GM12801 (cell line): ENCODE data around the gene TNFAIP8L3.

Experiments used
- CTCF ChIP-seq: IDR thresholded peaks from one replicate; pipeline ENCODE4 v1.5.1; 2011; ENCODE audit warnings: control low read depth; ENCODE audit not compliant: insufficient read length; ENCODE audit errors: extremely low read depth

The TNFAIP8L3 gene

GRCh38 chr15:51133140-51133765 is 38.5 kb upstream of the TNFAIP8L3 start:
- TF ChIP-seq CTCF: no peak

- no peak for TF ChIP-seq CTCF
Observed at GRCh38 chr15:51132384-51133139, 37.9 kb upstream of the TNFAIP8L3 start.

GRCh38 chr15:51131596-51132290 is 37.0 kb upstream of the TNFAIP8L3 start:
- TF ChIP-seq CTCF: no peak

GRCh38 chr15:51130344-51130743 is 35.6 kb upstream of the TNFAIP8L3 start:
- no peak for TF ChIP-seq CTCF

- no peak for TF ChIP-seq CTCF
Observed at GRCh38 chr15:51129535-51130188, 35.0 kb upstream of the TNFAIP8L3 start.

GRCh38 chr15:51128701-51129100 is 34.0 kb upstream of the TNFAIP8L3 start:
- no peak for TF ChIP-seq CTCF

- no peak for TF ChIP-seq CTCF
Observed at GRCh38 chr15:51126842-51127241, 32.1 kb upstream of the TNFAIP8L3 start.
